GM21447 (cell line): ENCODE measurements around the gene XRN2.
"Not testable (repeated sequence)": the region's sequence is repeated elsewhere in the genome, so short reads cannot be mapped to it uniquely, and the experiment has no call there.

Experiments
- ATAC-seq: cut with Tn5 transposase; IDR thresholded peaks from one replicate; pipeline ENCODE4 v1.9.1; 2021; ENCODE audit not compliant: unreplicated experiment

The XRN2 gene

GRCh38 chr20:21342656-21343345 is 39.7 kb downstream of the XRN2 start:
- ATAC-seq, result no peak

DNA sequence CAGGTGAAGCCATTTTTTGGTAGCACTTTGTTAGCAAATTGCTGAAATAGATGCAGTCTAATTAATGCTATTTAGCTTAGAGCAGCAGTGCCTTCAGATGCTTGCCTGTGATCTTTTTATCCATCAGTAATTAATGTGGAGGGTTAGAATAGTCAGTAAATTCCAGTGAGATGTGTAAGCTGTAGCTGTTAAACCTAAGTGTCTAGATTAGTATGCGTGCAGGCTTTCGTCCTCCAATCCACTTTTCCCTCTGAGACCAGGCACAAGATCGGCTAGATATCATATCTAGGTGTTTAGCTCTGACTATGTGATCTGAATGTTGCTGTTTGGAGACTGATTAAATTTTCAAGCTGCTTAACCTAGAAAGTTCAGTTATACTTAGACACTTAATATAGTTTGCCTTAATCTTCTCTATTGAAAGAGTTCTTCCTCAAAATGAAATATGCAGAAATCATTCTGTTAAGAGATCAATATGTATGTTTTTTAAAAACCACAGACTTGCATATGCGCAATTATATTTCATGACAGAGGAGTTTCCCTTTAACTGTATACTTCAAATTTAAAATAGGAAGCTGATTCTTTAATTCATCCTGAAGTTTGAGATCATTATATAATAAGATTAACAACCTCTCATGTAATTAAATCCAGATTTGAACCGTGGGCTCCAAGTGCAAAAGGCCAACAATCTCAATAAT is 41.2 kb downstream of the XRN2 start:
- ATAC-seq, result no peak

GRCh38 chr20:21344961-21345360 is 41.8 kb downstream of the XRN2 start:
- no peak for ATAC-seq

GRCh38 chr20:21352703-21353102 is 49.6 kb downstream of the XRN2 start:
- no peak for ATAC-seq

GRCh38 chr20:21353236-21353635 is 50.1 kb downstream of the XRN2 start:
- ATAC-seq, result no peak

DNA sequence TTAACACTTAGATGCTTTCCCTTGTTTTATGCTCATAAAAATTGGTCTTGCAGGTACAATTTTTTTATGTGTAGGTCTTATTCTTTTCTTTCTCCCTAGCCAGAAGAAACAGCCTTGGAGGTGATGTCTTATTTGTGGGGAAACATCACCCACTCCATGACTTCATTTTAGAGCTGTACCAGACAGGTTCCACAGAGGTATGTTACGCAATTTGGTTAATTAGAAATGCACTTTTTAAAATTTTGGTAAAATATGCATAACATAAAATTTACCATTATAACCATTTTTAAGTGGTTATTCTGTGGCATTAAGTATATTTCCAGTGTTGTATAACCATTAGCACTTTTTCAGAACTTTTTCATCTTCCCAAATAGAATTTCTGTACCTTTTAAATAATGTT is 52.9 kb downstream of the XRN2 start:
- no peak for ATAC-seq

GRCh38 chr20:21356386-21356785 is 53.3 kb downstream of the XRN2 start:
- no peak for ATAC-seq

GRCh38 chr20:21357844-21358243 is 54.7 kb downstream of the XRN2 start:
- ATAC-seq, result no peak

DNA sequence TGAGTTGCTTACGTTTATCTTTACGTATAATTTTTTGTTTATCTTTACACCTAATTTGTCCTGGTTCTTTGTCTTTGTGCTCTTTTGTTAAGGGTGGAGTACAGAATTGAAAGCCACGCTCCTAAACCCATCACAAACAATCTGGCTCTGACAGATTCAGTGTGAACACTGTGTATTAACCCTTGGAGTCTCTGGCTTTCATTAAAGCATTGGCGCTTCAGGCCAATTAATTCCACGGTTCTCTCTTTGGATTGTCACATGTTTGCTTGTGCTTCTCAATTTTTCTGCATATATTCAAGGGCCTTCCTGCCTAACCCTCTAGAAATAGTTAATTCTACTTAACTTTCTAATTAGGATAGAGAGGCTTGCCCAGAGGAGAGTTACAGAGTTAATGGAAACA is 55.6 kb downstream of the XRN2 start:
- ATAC-seq, result no peak

DNA sequence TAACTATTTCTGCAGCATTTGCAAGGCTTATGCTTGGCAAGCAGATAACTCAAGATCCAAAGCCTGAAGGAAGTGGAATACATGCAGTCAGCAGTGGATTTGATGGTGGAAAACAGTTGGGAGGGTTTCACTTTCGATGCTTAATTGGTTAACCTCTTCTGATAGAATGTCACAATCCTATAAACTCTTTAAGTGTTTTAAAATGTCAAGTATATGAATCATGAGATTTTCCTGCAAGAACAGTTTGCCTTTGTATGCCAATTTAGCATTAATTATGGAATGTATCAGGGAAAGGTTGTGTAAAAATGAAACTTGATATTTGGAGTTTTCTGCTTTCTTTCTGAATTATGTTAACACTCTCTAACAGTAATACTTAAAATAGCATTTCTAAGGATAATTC is 57.6 kb downstream of the XRN2 start:
- ATAC-seq, result no peak

DNA sequence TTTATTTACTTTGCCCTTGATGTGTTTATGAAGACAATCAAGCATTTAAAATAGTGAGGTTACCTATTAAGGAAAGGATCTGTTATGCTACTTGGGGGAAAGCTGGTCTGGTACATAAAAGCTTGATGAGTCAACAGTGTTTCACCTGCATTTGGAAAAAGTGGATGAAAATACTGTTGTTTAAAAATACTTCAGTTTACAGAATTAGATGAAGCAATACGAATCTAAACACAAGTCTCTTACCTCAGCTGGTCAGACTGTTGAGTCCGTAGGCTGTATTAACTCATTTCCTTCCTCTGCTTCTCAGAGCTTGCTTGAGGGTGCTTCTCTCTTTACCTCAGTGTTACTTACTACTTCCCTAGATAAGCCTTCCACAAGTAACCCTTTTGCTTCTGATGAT is 58.1 kb downstream of the XRN2 start:
- no peak for ATAC-seq

DNA sequence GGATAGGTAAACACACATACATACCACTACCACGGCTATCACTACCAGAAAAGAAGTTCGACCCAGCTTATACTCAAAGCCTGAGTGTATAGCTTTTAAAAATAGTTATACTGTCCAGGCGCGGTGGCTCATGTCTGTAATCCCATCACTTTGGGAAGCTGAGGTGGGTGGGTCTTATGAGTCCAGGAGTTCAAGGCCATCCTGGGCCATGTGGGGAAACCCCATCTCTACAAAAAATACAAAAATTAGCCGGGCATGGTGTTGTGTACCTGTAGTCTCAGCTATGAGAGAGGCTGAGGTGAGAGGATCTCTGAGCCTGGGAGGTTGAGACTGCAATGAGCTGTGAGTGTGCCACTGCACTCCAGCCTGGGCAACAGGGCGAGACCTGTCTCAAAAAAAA is 61.3 kb downstream of the XRN2 start:
- no peak for ATAC-seq

DNA sequence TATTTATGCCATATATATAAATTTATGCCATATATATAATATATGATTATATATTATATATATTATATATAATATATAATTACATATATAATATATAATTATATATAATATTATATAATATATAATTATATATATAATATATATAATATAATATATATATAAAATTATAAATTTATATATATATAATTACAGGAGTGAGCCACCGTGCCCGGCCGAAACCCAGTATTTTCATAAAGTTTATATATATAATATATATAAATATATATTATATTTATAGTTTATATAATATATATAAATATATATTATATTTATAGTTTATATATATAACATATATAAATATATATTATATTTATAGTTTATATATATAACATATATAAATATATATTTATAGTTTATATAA is 62.6 kb downstream of the XRN2 start:
- no peak for ATAC-seq

- ATAC-seq, result not testable (repeated sequence)
Observed at GRCh38 chr20:21366273-21366672, 63.1 kb downstream of the XRN2 start.

DNA sequence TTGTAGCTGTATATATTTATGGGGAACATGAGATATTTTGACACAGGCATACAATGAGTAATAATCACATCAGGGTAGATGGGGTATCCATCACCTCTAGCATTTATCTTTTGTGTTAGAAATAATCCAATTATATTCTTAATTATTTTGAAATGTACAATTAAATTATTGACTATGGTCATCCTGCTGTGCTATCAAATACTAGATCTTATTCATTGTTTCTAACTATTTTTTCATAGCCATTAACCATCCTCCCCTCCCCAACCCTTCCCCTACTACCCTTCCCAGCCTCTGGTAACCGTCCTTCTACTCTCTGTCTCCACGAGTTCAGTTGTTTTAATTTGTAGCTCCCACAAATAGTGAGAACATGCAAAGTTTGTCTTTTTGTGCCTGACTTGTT is 65.7 kb downstream of the XRN2 start:
- no peak for ATAC-seq

DNA sequence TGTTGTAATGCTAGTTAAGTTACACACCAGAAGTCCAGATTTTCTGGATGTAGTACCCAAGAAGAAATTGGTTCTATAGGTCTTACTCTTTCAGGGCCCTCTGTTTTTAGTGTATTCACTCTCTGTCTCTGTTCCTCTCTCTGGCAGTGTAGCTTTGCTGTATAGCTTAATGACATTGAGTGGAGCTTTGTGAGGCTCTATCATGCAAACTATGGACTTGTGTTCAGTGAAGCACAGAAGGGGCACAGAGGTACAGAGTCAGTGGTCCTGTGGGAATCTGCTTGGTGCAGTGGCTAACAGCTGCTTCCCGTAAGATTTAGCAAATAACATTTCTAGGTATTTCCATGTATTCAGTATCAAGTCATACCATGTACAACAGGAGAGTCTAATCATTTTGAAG is 68.1 kb downstream of the XRN2 start:
- no peak for ATAC-seq

- no peak for ATAC-seq
Observed at GRCh38 chr20:21372016-21372415, 68.9 kb downstream of the XRN2 start.

DNA sequence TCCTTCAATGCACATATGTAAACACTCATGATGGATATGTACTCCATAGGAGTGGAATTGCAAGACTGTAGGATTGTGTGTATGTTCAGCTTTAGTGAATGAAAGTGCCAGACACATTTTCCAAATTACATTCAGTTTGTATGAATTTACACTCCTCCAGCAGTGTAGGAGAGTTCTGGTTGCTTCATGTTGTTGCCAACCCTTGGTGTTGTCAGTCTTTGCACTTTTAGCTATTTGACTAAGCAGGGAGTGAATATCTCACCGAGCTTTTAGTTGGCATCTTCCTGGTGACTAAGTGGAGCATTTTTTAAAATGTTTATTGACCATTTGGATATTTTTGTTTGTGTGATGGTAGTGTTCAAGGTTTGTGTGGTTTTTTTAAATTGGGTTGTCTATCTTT is 70.3 kb downstream of the XRN2 start:
- no peak for ATAC-seq

DNA sequence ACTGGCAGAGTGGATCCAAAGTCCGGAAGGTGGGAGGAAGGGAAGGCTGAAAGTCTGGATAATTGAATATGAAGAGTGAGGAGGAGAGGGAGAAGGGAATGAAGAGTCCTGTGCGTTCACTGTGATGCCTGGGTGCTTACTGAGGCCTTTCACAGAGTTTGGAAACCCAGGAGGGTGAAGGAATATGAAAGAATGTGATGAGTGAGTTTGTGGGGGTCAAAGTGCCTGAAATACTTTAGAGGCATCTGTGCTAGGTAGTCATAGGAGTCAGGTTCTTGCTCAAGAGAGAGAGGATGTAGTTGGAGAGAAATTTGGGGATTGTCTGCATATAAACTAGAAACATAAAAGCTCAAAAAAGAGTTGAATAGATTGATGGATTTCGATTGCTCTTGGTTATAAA is 73.5 kb downstream of the XRN2 start:
- no peak for ATAC-seq

DNA sequence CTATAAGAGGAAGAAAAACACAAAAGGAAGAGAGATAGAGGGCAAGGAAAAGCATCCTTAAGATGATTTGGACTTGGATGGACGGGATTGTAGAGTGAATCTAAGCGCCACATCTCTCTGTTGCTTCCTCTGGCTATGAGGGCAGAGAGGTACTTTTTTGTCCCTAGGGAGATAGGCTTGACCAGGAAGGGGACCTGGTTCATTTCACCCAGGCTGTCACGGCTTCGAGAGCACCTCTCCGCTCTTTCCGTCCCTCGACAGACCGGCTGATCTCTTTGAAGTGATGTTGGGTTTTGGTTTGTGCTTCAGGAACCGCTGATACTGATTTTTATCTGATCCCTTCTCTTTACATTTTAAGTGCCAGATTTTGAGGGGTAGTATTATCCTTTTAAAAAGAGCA is 74.6 kb downstream of the XRN2 start:
- ATAC-seq, result no peak

GRCh38 chr20:21378259-21378658 is 75.1 kb downstream of the XRN2 start:
- ATAC-seq, result no peak

GRCh38 chr20:21380711-21381110 is 77.6 kb downstream of the XRN2 start:
- no peak for ATAC-seq

DNA sequence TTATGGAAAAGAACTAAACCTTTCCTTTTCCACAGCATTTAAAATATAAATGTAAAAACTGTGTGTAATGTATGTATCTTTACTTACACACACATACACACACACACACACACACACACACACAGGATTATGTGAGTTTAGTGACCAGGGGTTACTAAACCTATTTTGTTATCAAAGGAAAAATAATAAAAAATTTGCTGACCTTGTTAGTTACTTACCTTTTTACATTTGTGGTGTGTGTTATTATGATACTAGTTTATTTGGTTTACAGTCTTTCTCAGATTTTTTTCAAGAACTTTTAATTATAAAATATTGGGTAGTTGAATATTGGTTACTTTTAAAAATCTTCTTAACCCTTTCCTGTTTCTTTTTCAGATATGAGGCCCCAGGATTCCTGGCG is 78.5 kb downstream of the XRN2 start:
- no peak for ATAC-seq
